Stromal cell of bone marrow (primary cell): ENCODE results near the gene AK8.

Source experiments
- DNase-seq: peaks from one replicate; pipeline ENCODE4 v3.0.0-alpha.2; 2012; ENCODE audit warnings: low read depth

Gene AK8, protein sequence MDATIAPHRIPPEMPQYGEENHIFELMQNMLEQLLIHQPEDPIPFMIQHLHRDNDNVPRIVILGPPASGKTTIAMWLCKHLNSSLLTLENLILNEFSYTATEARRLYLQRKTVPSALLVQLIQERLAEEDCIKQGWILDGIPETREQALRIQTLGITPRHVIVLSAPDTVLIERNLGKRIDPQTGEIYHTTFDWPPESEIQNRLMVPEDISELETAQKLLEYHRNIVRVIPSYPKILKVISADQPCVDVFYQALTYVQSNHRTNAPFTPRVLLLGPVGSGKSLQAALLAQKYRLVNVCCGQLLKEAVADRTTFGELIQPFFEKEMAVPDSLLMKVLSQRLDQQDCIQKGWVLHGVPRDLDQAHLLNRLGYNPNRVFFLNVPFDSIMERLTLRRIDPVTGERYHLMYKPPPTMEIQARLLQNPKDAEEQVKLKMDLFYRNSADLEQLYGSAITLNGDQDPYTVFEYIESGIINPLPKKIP

GRCh38 chr9:132877824-132878694 lies at the start of gene AK8:
TSS of gene AK8 (minus strand) at chr9:132878284. CDS start at chr9:132878255, 29 bp downstream.
- peak; percentile 52 for DNase-seq

- no peak for DNase-seq
Measured at GRCh38 chr9:132927704-132928103, 49.6 kb upstream of the AK8 start.

- DNase-seq, result no peak
Measured at GRCh38 chr9:132923346-132923902, 45.3 kb upstream of the AK8 start.

DNA sequence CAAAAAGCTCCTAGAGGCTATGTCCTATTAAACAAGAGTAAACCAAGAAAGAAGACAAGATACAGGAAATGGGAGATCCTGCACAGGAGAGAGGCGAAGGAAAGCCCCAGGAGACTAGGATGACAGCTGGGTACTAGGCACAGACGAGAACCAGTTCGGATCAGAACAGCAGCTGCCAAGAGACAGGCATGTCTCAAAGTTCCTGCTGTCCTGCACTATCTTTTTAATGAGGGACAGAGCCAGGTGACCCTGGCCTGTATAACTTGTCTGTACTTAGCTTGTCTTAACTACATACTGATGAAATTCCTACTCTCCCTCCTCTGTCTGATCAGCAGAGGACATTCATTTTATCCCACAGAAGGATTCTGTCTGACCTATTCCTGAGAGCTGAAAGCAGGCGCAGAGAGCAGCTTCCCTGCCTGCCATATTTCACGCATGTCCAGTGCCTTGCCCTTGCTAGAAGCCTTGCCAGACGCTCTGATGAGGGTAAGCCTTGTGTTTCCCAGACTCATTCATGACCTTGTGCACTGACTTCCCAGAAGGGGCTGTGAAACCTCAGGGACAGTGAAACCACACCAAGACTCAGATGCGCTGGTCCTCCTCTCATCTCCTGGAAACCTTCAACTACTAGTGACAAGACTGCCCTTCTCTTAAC lies 41.7 kb upstream of the AK8 start:
- DNase-seq, result no peak

DNA sequence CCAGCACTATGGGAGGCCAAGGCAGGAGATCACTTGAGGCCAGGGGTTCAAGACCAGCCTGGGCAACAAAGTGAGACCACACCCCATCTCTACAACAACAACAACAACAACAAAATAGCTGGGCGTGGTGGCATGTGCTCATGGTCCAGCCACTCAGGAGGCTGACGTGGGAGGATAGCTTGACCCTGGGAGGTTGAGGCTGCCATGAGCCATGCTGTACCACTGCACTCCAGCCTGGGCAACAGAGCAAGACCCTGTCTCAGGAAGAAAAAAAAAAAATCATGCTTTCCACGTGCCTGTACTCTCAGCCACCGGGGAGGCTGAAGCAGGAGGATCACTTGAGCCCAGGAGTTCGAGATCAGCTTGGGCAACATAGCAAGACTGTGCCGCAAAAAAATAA lies 36.8 kb upstream of the AK8 start:
- no peak for DNase-seq

- no peak for DNase-seq
Measured at GRCh38 chr9:132912131-132912530, 34.0 kb upstream of the AK8 start.

DNA sequence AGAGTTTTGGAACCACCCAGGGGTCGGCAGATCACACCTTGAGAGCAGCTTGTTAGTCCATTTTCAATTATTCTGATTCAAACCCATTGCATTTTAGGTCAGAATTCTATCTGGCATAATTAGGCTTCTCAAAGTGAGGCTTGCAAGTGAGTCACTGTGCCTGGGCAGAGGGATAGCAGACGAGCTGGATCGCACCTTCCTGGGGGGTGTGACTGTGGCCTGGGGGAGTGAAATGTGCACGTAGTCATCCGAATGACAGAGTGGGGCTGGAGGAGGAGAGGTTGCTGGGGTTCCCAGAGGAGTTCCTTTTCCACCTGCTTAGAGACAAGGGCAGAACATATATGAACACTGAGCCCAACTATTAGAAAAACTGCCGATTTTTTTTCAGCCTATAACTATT lies 32.3 kb upstream of the AK8 start:
- DNase-seq, result no peak

DNA sequence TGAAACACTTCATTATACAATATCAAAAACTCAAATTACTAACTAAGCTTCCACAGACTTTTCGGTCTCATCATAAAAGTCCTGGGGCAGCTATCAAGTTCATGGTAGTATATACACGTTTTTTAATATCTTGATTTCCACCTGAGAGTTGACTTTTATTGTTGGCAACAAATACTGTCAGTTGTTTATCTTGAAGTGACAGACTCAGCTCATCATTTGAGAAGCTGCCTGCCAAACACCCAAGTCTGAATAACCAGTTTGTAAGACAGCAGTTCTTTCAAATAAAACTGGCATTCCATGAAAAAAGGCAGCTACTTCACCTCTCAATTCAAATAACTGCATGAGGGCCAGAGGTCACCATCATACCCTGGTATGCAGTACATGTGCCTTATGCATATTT lies 31.2 kb upstream of the AK8 start:
- DNase-seq, result no peak

DNA sequence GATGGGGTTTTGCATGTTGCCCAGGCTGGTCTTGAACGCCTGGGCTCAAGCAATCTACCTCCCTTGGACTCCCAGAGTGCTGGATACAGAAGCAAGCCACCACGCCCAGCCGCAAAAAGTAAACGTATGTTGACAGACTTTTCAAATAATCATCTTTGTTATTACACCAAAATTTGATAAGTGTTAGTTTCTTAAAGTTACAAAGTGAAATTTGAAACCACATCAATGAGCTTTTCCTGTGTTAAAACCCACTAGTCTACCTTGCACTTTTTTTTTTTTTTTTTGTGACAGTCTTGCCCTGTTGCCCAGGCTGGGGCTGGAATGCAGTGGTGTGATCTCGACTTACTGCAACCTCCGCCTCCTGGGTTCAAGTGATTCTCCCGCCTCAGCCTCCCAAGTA lies 30.6 kb upstream of the AK8 start:
- no peak for DNase-seq

DNA sequence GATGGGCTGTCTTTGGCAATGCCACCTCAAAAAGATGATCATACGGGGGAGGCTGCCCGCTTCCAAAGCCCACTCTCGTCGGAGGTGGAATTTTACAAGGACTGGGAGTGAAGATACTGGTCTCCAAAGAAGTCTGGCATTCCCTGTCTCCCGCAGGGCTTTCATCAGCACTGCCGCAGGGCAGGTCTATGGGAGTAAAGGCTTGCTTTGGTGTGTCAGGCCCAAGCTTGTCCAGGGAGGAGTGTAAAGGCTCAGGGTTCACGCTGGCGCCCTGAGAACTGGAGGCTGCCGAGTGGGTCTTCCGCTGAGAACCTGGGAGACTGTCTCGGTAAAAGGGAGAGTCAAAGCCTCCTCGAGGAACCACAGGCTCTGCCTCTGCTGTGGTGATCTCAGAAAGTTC lies 27.6 kb upstream of the AK8 start:
- no peak for DNase-seq

GRCh38 chr9:132903574-132904492 lies 25.7 kb upstream of the AK8 start:
- DNase-seq, result no peak

- peak; percentile 72 for DNase-seq
Measured at GRCh38 chr9:132901858-132902831, 24.1 kb upstream of the AK8 start.

GRCh38 chr9:132898051-132898450 lies 20.0 kb upstream of the AK8 start:
- no peak for DNase-seq

DNA sequence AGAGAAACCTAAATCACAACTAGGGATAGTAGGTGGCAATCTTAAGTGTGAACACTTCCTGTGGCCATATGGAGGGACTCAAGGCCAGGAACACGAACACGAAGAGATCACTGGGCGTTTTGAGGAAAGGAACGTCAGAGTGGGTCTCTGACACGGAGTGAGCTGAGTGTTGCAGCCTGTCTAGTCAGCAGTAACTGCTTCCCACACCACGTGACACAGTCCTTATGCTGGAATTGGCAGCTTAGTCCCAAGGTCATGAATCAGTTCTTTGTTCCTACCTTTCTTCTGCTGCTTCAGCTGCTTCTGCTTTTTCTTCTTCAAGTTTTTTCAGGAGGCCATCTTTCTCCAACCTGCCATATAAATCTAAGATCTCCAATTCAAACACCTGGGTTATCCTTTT lies 18.8 kb upstream of the AK8 start:
- DNase-seq, result no peak

GRCh38 chr9:132896264-132896663 lies 18.2 kb upstream of the AK8 start:
- no peak for DNase-seq

DNA sequence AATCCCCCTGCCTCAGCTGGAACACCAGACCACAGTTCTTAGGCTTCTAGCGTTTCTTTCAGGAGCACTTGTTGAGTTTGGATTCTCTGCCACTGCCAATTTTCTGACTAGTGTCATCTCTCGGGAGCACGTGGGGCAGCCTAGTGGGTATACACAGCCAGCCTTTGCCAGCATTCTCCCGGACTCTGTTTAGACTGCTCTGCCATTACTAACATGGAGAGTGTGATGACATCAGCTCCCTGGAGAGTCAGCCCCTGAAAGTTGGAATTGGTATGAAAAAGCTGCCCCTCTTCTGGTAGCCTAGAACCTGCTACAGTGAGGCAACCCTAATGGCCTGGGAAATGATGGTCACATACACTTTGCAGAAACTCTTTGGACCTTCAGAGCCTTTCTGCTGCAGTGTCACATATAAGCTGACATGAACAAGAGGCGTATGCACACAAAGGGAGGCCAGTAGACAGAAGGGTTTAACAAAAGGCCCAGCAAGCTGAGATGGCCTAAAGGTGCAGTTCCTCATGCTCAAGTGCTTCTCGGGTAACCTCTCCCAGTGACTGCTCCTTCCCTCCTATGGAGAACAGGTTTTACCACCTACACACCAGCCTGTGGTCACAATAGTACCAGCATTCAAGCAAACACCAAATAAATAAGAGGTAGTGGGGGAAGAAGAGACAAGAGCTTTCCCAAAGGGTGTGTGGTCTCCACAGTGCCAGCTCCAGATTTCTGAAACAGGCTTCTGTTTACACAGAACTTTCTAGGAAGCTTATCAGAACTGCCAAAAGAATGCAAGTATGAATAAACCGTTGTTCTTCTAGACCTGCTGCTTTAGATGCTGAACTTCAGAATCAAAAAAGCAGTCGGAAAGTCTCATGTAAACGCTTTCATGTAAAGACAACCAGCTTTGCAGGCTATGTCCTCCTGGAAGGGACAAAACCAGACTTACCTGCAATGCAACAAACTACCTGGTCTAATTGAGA lies 17.1 kb upstream of the AK8 start:
- no peak for DNase-seq

- DNase-seq, result no peak
Measured at GRCh38 chr9:132894346-132894745, 16.3 kb upstream of the AK8 start.

GRCh38 chr9:132892400-132892799 lies 14.3 kb upstream of the AK8 start:
- DNase-seq, result no peak

- no peak for DNase-seq
Measured at GRCh38 chr9:132888151-132888550, 10.1 kb upstream of the AK8 start.
